ENCODE results near the gene HHATL.

HHATL gene

GRCh38 chr3:42729404-42730145 is 27.0 kb upstream of the HHATL start:
- no peak overlapping the region for H2AK5ac ChIP-seq (ENCODE audit: low read depth, low read length)
- H3K18ac ChIP-seq (ENCODE audit: low read length), result no peak overlapping the region
- no peaks in the 10 kb centered on the region for H3K36me3 ChIP-seq (replicated peaks in 1 of 2; ENCODE audit: control insufficient read depth in 2 of 2, insufficient read depth in 2 of 2, low read length in 2 of 2)
- no peak overlapping the region for H3K4ac ChIP-seq (ENCODE audit: low read length)
- H3K14ac ChIP-seq (ENCODE audit: low read length), result no peak overlapping the region
- H2AFZ ChIP-seq (ENCODE audit: low read length), result no peak overlapping the region
- no peak overlapping the region for H3K23ac ChIP-seq (ENCODE audit: low read depth, low read length, poor library complexity)
- H3K9ac ChIP-seq (ENCODE audit: low read depth, low read length, poor library complexity), result no peak overlapping the region
- H3K4me3 ChIP-seq (ENCODE audit: low read length in 2 of 2), result no peak overlapping the region
- H3K4me1 ChIP-seq (ENCODE audit: control insufficient read depth in 2 of 2, insufficient read depth in 1 of 2, low read depth in 1 of 2, low read length in 2 of 2), result peaks cover 7 to 19% of the 10 kb centered on the region in 2 donors
- H3K79me1 ChIP-seq (ENCODE audit: low read depth, low read length), result no peaks in the 10 kb centered on the region
- no peak overlapping the region for H2BK12ac ChIP-seq (ENCODE audit: low read length)
- H3K9me3 ChIP-seq (replicated peaks in 1 of 2; ENCODE audit: control insufficient read depth in 2 of 2, insufficient read depth in 1 of 2, low read depth in 1 of 2, low read length in 2 of 2), result no peaks in the 10 kb centered on the region
- H4K91ac ChIP-seq (ENCODE audit: low read depth, low read length, poor library complexity), result no peak overlapping the region
- DNase-seq (ENCODE audit: low spot score), result no peak
- no peak overlapping the region for H3K27ac ChIP-seq (replicated peaks; ENCODE audit: low read length)
- H2BK15ac ChIP-seq (ENCODE audit: low read length), result no peak overlapping the region
- peaks cover 0 to 28% (median 2%) of the 10 kb centered on the region in 3 experiments for H3K27me3 ChIP-seq (ENCODE audit: control insufficient read depth in 3 of 3, insufficient read depth in 3 of 3, low read depth in 1 of 3, low read length in 3 of 3)
- H2BK5ac ChIP-seq (ENCODE audit: low read length), result no peak overlapping the region
- no peak overlapping the region for H4K8ac ChIP-seq (ENCODE audit: low read depth, low read length)
- H2BK120ac ChIP-seq (ENCODE audit: low read depth, low read length), result no peak overlapping the region
- no peak overlapping the region for H3K4me2 ChIP-seq (ENCODE audit: insufficient read depth, low read length, poor library complexity, severe bottlenecking)
- no CpG with 5 or more reads among the region's 6 CpGs for WGBS, 2 donors (ENCODE audit: extremely low coverage in 2 of 2, insufficient read length in 2 of 2, insufficient replicate concordance in 1 of 2)

GRCh38 chr3:42728668-42729364 is 26.2 kb upstream of the HHATL start:
- Histone ChIP-seq H3K9me3 (replicated peaks in 1 of 2; ENCODE audit: control insufficient read depth in 2 of 2, insufficient read depth in 1 of 2, low read depth in 1 of 2, low read length in 2 of 2) (no peaks in the 10 kb centered on the region), H3K27ac (replicated peaks; ENCODE audit: low read length) (no peak overlapping the region), H3K4ac (ENCODE audit: low read length) (no peak overlapping the region), H4K8ac (ENCODE audit: low read depth, low read length) (no peak overlapping the region), H3K27me3 (ENCODE audit: control insufficient read depth in 3 of 3, insufficient read depth in 3 of 3, low read depth in 1 of 3, low read length in 3 of 3) (peaks cover 0 to 28% (median 2%) of the 10 kb centered on the region in 3 experiments), H2BK5ac (ENCODE audit: low read length) (no peak overlapping the region), H2BK12ac (ENCODE audit: low read length) (no peak overlapping the region), H4K91ac (ENCODE audit: low read depth, low read length, poor library complexity) (no peak overlapping the region), H3K36me3 (replicated peaks in 1 of 2; ENCODE audit: control insufficient read depth in 2 of 2, insufficient read depth in 2 of 2, low read length in 2 of 2) (no peaks in the 10 kb centered on the region), H3K14ac (ENCODE audit: low read length) (no peak overlapping the region), H3K4me3 (ENCODE audit: low read length in 2 of 2) (no peak overlapping the region), H3K4me1 (ENCODE audit: control insufficient read depth in 2 of 2, insufficient read depth in 1 of 2, low read depth in 1 of 2, low read length in 2 of 2) (peaks cover 7 to 17% of the 10 kb centered on the region in 2 donors), H2BK15ac (ENCODE audit: low read length) (no peak overlapping the region), H3K79me1 (ENCODE audit: low read depth, low read length) (no peaks in the 10 kb centered on the region), H3K23ac (ENCODE audit: low read depth, low read length, poor library complexity) (no peak overlapping the region), H3K9ac (ENCODE audit: low read depth, low read length, poor library complexity) (no peak overlapping the region), H3K4me2 (ENCODE audit: insufficient read depth, low read length, poor library complexity, severe bottlenecking) (no peak overlapping the region), H2AFZ (ENCODE audit: low read length) (no peak overlapping the region), H3K18ac (ENCODE audit: low read length) (no peak overlapping the region), H2AK5ac (ENCODE audit: low read depth, low read length) (no peak overlapping the region), H2BK120ac (ENCODE audit: low read depth, low read length) (no peak overlapping the region)
- no peak for DNase-seq (ENCODE audit: low spot score)
- no CpG with 5 or more reads among the region's 3 CpGs for WGBS, 2 donors (ENCODE audit: extremely low coverage in 2 of 2, insufficient read length in 2 of 2, insufficient replicate concordance in 1 of 2)

GRCh38 chr3:42728056-42728455 is 25.5 kb upstream of the HHATL start:
- peaks cover 0 to 28% (median 2%) of the 10 kb centered on the region in 3 experiments for H3K27me3 ChIP-seq (ENCODE audit: control insufficient read depth in 3 of 3, insufficient read depth in 3 of 3, low read depth in 1 of 3, low read length in 3 of 3)
- H2AFZ ChIP-seq (ENCODE audit: low read length), result no peak overlapping the region
- no peak overlapping the region for H3K18ac ChIP-seq (ENCODE audit: low read length)
- DNase-seq (ENCODE audit: low spot score), result no peak
- H2AK5ac ChIP-seq (ENCODE audit: low read depth, low read length), result no peak overlapping the region
- no peak overlapping the region for H2BK15ac ChIP-seq (ENCODE audit: low read length)
- no peaks in the 10 kb centered on the region for H3K79me1 ChIP-seq (ENCODE audit: low read depth, low read length)
- no peak overlapping the region for H3K27ac ChIP-seq (replicated peaks; ENCODE audit: low read length)
- H3K4me3 ChIP-seq (ENCODE audit: low read length in 2 of 2), result no peak overlapping the region
- H2BK5ac ChIP-seq (ENCODE audit: low read length), result no peak overlapping the region
- no peak overlapping the region for H4K91ac ChIP-seq (ENCODE audit: low read depth, low read length, poor library complexity)
- no peak overlapping the region for H4K8ac ChIP-seq (ENCODE audit: low read depth, low read length)
- H3K23ac ChIP-seq (ENCODE audit: low read depth, low read length, poor library complexity), result no peak overlapping the region
- H2BK12ac ChIP-seq (ENCODE audit: low read length), result no peak overlapping the region
- no peak overlapping the region for H3K4me2 ChIP-seq (ENCODE audit: insufficient read depth, low read length, poor library complexity, severe bottlenecking)
- no peak overlapping the region for H3K4ac ChIP-seq (ENCODE audit: low read length)
- H2BK120ac ChIP-seq (ENCODE audit: low read depth, low read length), result no peak overlapping the region
- no peak overlapping the region for H3K9ac ChIP-seq (ENCODE audit: low read depth, low read length, poor library complexity)
- peaks cover under 1 to 13% of the 10 kb centered on the region in 2 donors for H3K4me1 ChIP-seq (ENCODE audit: control insufficient read depth in 2 of 2, insufficient read depth in 1 of 2, low read depth in 1 of 2, low read length in 2 of 2)
- no peaks in the 10 kb centered on the region for H3K36me3 ChIP-seq (replicated peaks in 1 of 2; ENCODE audit: control insufficient read depth in 2 of 2, insufficient read depth in 2 of 2, low read length in 2 of 2)
- no peak overlapping the region for H3K14ac ChIP-seq (ENCODE audit: low read length)
- no CpG with 5 or more reads among the region's 3 CpGs for WGBS, 2 donors (ENCODE audit: extremely low coverage in 2 of 2, insufficient read length in 2 of 2, insufficient replicate concordance in 1 of 2)
- H3K9me3 ChIP-seq (replicated peaks in 1 of 2; ENCODE audit: control insufficient read depth in 2 of 2, insufficient read depth in 1 of 2, low read depth in 1 of 2, low read length in 2 of 2), result no peaks in the 10 kb centered on the region

GRCh38 chr3:42725454-42725853 is 22.9 kb upstream of the HHATL start:
- Histone ChIP-seq H3K14ac (ENCODE audit: low read length) (no peak overlapping the region), H2BK5ac (ENCODE audit: low read length) (no peak overlapping the region)
- WGBS, 2 donors (ENCODE audit: extremely low coverage in 2 of 2, insufficient read length in 2 of 2, insufficient replicate concordance in 1 of 2), result no CpG with 5 or more reads among the region's 2 CpGs

More at GRCh38 chr3:42725454-42725853, 22.9 kb upstream of the HHATL start:
- no peak for DNase-seq (ENCODE audit: low spot score)
- no peak overlapping the region for H4K91ac ChIP-seq (ENCODE audit: low read depth, low read length, poor library complexity)
- no peak overlapping the region for H3K9ac ChIP-seq (ENCODE audit: low read depth, low read length, poor library complexity)
- no peaks in the 10 kb centered on the region for H3K4me1 ChIP-seq (ENCODE audit: control insufficient read depth in 2 of 2, insufficient read depth in 1 of 2, low read depth in 1 of 2, low read length in 2 of 2)
- H2AFZ ChIP-seq (ENCODE audit: low read length), result no peak overlapping the region
- no peak overlapping the region for H2BK12ac ChIP-seq (ENCODE audit: low read length)
- H3K4ac ChIP-seq (ENCODE audit: low read length), result no peak overlapping the region
- no peak overlapping the region for H2BK15ac ChIP-seq (ENCODE audit: low read length)
- no peak overlapping the region for H3K23ac ChIP-seq (ENCODE audit: low read depth, low read length, poor library complexity)
- H2AK5ac ChIP-seq (ENCODE audit: low read depth, low read length), result no peak overlapping the region
- H3K27me3 ChIP-seq (ENCODE audit: control insufficient read depth in 3 of 3, insufficient read depth in 3 of 3, low read depth in 1 of 3, low read length in 3 of 3), result peaks cover 0 to 18% (median 2%) of the 10 kb centered on the region in 3 experiments
- no peak overlapping the region for H3K4me2 ChIP-seq (ENCODE audit: insufficient read depth, low read length, poor library complexity, severe bottlenecking)
- H3K4me3 ChIP-seq (ENCODE audit: low read length in 2 of 2), result no peak overlapping the region
- H3K79me1 ChIP-seq (ENCODE audit: low read depth, low read length), result no peaks in the 10 kb centered on the region
- H2BK120ac ChIP-seq (ENCODE audit: low read depth, low read length), result no peak overlapping the region
- H3K9me3 ChIP-seq (replicated peaks in 1 of 2; ENCODE audit: control insufficient read depth in 2 of 2, insufficient read depth in 1 of 2, low read depth in 1 of 2, low read length in 2 of 2), result no peaks in the 10 kb centered on the region
- H3K27ac ChIP-seq (replicated peaks; ENCODE audit: low read length), result no peak overlapping the region
- H4K8ac ChIP-seq (ENCODE audit: low read depth, low read length), result no peak overlapping the region
- H3K36me3 ChIP-seq (replicated peaks in 1 of 2; ENCODE audit: control insufficient read depth in 2 of 2, insufficient read depth in 2 of 2, low read length in 2 of 2), result no peaks in the 10 kb centered on the region
- no peak overlapping the region for H3K18ac ChIP-seq (ENCODE audit: low read length)
